MCF 10A (cell line): ENCODE data around the gene ZFP28. TPM values are rescaled to one million over a fixed set of nuclear protein-coding genes. Genes with fewer than 3 reads are reported as not detected.

Experiments used
- Bru-seq: library from RNA; stranded (reverse); fragments of 400-500 nt; gene quantifications from one replicate; lab custom pipeline; 2021; lab: Mats Ljungman, UMichigan
- BruChase-seq, 2 experiments: library from RNA; stranded (reverse); fragments of 400-500 nt; gene quantifications; one replicate each; lab custom pipeline; 2021; lab: Mats Ljungman, UMichigan
- BruUV-seq: library from RNA; stranded (reverse); fragments of 400-500 nt; replicated peaks from 2 replicates; lab custom pipeline; 2021; lab: Mats Ljungman, UMichigan
- CTCF ChIA-PET: fragments of 300-600 bp; sonication (Branson Sonifier 250); formaldehyde crosslinking; extraction: SDS; loops from one replicate; lab custom pipeline; 2021; ENCODE audit warnings: antibody characterized with exemption, inconsistent platforms; lab: Yijun Ruan, JAX
- POLR2A ChIA-PET: fragments of 300-600, 350-650 bp; sonication (Branson Sonifier 250); formaldehyde crosslinking; extraction: SDS; loops from one replicate; lab custom pipeline; 2020; ENCODE audit warnings: antibody characterized with exemption, inconsistent platforms; lab: Yijun Ruan, JAX
- DNase-seq: peaks from one replicate; pipeline ENCODE4 v3.0.0-alpha.2; 2018; ENCODE audit not compliant: unreplicated experiment
- H3K27ac Mint-ChIP-seq: one replicate; pipeline ENCODE4 v1.8.0; 2022; ENCODE audit warnings: mild to moderate bottlenecking, low read depth, mixed read lengths; ENCODE audit not compliant: unreplicated experiment
- H3K27me3 Mint-ChIP-seq: one replicate; pipeline ENCODE4 v1.8.0; 2022; ENCODE audit warnings: mixed read lengths; ENCODE audit not compliant: insufficient read depth, unreplicated experiment
- H3K36me3 Mint-ChIP-seq: one replicate; pipeline ENCODE4 v1.8.0; 2022; ENCODE audit warnings: mild to moderate bottlenecking, moderate library complexity, mixed read lengths; ENCODE audit not compliant: insufficient read depth, unreplicated experiment
- H3K4me1 Mint-ChIP-seq: one replicate; pipeline ENCODE4 v1.8.0; 2022; ENCODE audit warnings: mixed read lengths; ENCODE audit not compliant: insufficient read depth, unreplicated experiment
- H3K4me3 Mint-ChIP-seq: one replicate; pipeline ENCODE4 v1.8.0; 2022; ENCODE audit warnings: mild to moderate bottlenecking, moderate library complexity, mixed read lengths; ENCODE audit not compliant: unreplicated experiment
- H3K9me3 Mint-ChIP-seq: one replicate; pipeline ENCODE4 v1.8.0; 2022; ENCODE audit warnings: mixed read lengths; ENCODE audit not compliant: unreplicated experiment
- CTCF ChIP-seq: fragments of 200-600 bp; IDR thresholded peaks from one replicate; pipeline ENCODE4 v1.8.0; 2022; ENCODE audit warnings: antibody characterized with exemption, mild to moderate bottlenecking; ENCODE audit not compliant: unreplicated experiment
- intact Hi-C: fragments of 100-400 bp; cut with micrococcal nuclease; formaldehyde crosslinking; loops from 2 replicates; pipeline ENCODE4 v1.14.1; 2022
- long read RNA-seq: library from polyadenylated mRNA; stranded (forward); transcript quantifications from one replicate; pipeline ENCODE4 v2.0.0, GENCODE V29; 2022
- total RNA-seq: library from RNA; stranded (reverse); gene quantifications from 2 replicates; pipeline ENCODE4 v1.2.3, GENCODE V29; 2022

ZFP28 gene
- total RNA-seq = not detected in 2 replicates
- Bru-seq, nascent RNA = not detected
- not detected for BruChase-seq, experiment 1, labeled RNA remaining after a 6-hour chase
- BruChase-seq, experiment 2, labeled RNA remaining after a 2-hour chase = not detected
- long read RNA-seq = 0 reads

GRCh38 chr19:56538761-56539263 lies at the start of gene ZFP28:
TSS of gene ZFP28 (plus strand) at chr19:56538948. CDS start at chr19:56539019, 71 bp downstream.
- BruUV-seq = no TSS peak
- Mint-ChIP-seq H3K9me3 (peaks cover 25% of the 10 kb centered on the region), H3K27ac (no peak within 1 kb of the TSS), H3K4me3 (no peak within 1 kb of the TSS), H3K27me3 (no peaks in the 10 kb centered on the region), H3K36me3 (no peaks in the 10 kb centered on the region), H3K4me1 (no peaks in the 10 kb centered on the region)
- TF ChIP-seq CTCF = no peak
- no peak for DNase-seq
- intact Hi-C loops = no loop called here
- ChIA-PET CTCF (no interaction called here), POLR2A (no interaction called here)

- BruUV-seq = no TSS peak
- POLR2A ChIA-PET = no interaction called here
- H3K36me3 Mint-ChIP-seq = no peaks in the 10 kb centered on the region
- H3K27ac Mint-ChIP-seq = no peak overlapping the region
- intact Hi-C loops = no loop called here
- CTCF ChIA-PET = interaction anchor here (1.0 kb wide), 1 partner anchor 140 kb away, joined by 3 read pairs; no protein-coding TSS in a partner anchor
- H3K4me3 Mint-ChIP-seq = no peak overlapping the region
- H3K27me3 Mint-ChIP-seq = no peaks in the 10 kb centered on the region
- TF ChIP-seq CTCF = no peak
- no peaks in the 10 kb centered on the region for H3K4me1 Mint-ChIP-seq
- H3K9me3 Mint-ChIP-seq = peaks cover 50% of the 10 kb centered on the region
- no peak for DNase-seq
Observed at GRCh38 chr19:56491399-56491798, 47.3 kb upstream of the ZFP28 start.

- DNase-seq = no peak
- no peak overlapping the region for H3K27ac Mint-ChIP-seq
- no peaks in the 10 kb centered on the region for H3K4me1 Mint-ChIP-seq
- no peak overlapping the region for H3K4me3 Mint-ChIP-seq
- CTCF ChIA-PET = interaction anchor here (0.6 kb wide), 1 partner anchor 600 kb away, joined by 4 read pairs; no protein-coding TSS in a partner anchor
- no TSS peak for BruUV-seq
- no peak for TF ChIP-seq CTCF
- H3K36me3 Mint-ChIP-seq = no peaks in the 10 kb centered on the region
- H3K27me3 Mint-ChIP-seq = no peaks in the 10 kb centered on the region
- POLR2A ChIA-PET = no interaction called here
- H3K9me3 Mint-ChIP-seq = peaks cover 28% of the 10 kb centered on the region
- intact Hi-C loops = no loop called here
Observed at GRCh38 chr19:56504581-56504980, 34.2 kb upstream of the ZFP28 start.

- TF ChIP-seq CTCF = no peak
- H3K4me3 Mint-ChIP-seq = no peak within 1 kb of the TSS
- POLR2A ChIA-PET = no interaction called here
- no peaks in the 10 kb centered on the region for H3K36me3 Mint-ChIP-seq
- no TSS peak for BruUV-seq
- DNase-seq = no peak
- H3K27me3 Mint-ChIP-seq = no peaks in the 10 kb centered on the region
- intact Hi-C loops = no loop called here
- peaks cover 8% of the 10 kb centered on the region for H3K9me3 Mint-ChIP-seq
- CTCF ChIA-PET = interaction anchor here (0.6 kb wide), 1 partner anchor 139 kb away, joined by 3 read pairs; no protein-coding TSS in a partner anchor
- H3K27ac Mint-ChIP-seq = no peak within 1 kb of the TSS
- no peaks in the 10 kb centered on the region for H3K4me1 Mint-ChIP-seq
Observed at GRCh38 chr19:56507446-56508289, 31.1 kb upstream of the ZFP28 start, which contains the start of gene ZNF471. TSS of gene ZNF471 (plus strand) at chr19:56507855. CDS start at chr19:56511572, 3,717 bp downstream.
